NCI-H2107 (cell line): ENCODE data around the gene KAT7.
A peak's percentile ranks its signal among the peaks of the same experiment; 100 is the strongest.
"Not testable (repeated sequence)": the region's sequence is repeated elsewhere in the genome, so short reads cannot be mapped to it uniquely, and the experiment has no call there.

Experiments
- DNase-seq: peaks from one replicate; lab custom pipeline; 2025; lab: John Stamatoyannopoulos, UW

The KAT7 gene

GRCh38 chr17:49788478-49789242 is at the start of gene KAT7:
KAT7 (plus strand) TSS chr17:49788681; CDS start chr17:49788835, 154 bp downstream.
- DNase-seq, result peak; percentile 97

GRCh38 chr17:49739641-49740271 is 48.7 kb upstream of the KAT7 start:
- DNase-seq, result peak; percentile 81

DNA sequence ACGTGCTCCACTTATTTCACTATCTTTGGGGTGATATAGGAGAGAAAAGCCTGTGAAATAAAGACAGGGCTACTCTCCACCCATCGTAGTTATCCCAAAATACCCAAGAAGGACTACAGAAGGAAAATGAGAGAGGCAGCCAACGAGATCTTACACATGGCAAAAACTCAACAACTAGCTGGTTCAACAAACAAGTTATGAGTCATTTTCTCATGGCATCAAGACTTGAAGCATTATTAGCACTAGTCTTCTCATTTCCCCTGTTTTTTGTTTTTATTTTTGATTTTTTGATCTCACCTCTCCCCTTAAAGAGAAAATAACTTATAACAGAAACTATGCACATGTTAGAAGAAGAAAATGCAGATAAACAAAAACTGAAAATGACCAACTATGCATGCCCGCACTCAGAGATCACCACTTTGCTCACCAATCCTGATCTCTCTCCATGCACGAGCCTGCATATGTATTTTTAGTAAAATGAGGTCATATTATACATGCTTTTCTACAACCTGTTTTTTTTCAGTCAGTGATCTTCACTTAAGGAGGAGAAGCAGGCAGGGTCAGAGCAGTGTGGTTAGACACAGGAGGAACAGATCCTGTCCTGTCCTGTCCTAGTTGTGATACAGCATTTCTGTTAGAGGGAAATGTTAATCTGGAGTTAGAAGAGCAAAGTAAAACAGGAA is 47.3 kb upstream of the KAT7 start:
- no peak for DNase-seq

- DNase-seq, result no peak
Measured at GRCh38 chr17:49741692-49742076, 46.8 kb upstream of the KAT7 start.

- no peak for DNase-seq
Measured at GRCh38 chr17:49742166-49742638, 46.3 kb upstream of the KAT7 start.

DNA sequence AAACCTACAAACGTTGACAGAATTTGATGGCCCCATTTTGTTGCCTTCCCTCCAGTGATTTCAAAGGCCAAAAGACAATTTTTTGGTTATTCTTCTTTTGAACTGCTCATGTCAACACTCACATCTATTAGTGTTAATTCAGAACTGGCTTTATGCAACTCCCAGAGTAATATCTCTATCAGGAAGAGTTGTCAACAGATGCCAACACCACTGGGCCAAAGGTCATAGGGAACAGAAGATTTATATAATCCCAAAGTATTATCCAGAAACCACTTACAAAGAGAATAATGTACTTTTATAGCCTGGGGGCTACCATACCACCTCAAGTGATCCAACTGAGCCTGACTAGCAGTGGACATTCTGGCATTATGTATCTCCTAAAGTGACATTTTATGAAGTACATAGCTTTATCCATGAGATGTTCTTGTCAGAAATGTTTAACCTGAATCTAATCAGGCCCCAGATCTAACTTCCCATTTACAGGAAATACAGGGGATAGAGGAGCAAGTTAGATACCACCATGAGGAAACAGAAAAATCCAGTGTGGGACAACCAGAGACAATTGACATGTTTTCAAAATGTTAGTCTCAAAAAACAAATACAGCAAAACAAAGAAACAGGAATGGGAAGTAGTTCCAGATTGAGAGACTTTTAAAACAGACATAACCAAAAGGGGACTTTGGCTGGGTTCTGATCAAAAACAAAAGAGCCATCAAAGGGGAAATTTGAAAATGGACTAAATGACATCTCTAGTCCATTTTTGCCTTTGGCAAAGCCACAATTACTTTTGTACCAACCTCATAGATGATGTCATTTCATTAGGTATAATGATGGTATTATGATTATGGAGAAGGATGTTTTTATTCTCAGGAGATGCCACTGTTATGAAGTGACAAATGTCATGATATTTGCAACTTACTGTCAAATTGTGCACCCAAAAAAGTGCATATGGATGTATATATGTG is 43.0 kb upstream of the KAT7 start:
- no peak for DNase-seq

DNA sequence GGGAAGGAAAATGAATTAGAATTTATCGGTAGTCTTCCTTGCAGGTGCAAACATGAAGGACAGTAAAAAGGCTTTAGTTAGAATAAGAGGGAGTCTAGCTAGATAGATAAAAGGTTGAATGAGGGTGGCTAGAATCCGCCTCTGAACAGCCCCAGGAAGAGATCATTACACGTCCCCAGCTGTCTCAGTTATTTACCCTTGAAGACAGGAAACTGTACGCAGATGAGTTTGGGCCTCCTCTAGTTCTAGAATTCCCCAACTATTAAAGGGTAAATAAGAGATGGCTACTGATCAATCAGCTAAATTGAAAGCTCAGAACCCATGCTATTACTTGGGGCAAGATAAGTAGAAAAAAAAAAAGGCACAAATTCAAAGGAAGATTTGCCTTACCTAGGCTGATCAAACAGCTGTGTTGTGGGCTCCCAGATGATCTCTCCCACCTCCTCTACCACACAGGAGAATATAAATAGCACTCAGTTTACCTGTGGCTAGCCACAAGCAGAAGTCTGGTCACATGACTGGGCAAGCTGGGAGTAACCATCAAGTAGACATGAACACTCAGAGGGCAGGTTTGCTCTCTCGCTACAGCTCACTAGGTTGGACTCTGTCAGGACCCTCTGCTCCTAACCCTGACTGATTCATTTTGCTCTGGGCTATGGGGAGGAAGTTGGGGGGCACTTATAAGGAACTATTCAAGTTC is 41.5 kb upstream of the KAT7 start:
- no peak for DNase-seq

DNA sequence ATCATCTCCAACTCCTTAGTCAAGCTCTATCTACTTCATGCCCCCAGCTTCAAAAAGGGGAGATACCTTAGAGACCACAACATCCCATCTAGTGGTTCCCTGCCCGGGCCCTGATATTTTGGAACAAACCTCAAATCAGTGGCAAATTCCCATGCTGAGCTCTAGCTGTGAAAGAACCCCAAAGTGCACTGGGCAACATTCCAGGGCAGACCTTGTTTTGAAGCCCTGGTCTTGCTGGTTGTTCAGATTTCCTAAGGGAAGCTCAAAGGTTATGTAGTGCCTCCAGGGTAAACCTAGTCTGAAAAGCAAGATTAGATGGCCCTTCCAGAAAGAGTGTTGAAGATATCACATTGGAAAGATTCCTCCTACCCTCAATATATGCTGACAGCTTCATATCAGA is 40.8 kb upstream of the KAT7 start:
- DNase-seq, result no peak

DNA sequence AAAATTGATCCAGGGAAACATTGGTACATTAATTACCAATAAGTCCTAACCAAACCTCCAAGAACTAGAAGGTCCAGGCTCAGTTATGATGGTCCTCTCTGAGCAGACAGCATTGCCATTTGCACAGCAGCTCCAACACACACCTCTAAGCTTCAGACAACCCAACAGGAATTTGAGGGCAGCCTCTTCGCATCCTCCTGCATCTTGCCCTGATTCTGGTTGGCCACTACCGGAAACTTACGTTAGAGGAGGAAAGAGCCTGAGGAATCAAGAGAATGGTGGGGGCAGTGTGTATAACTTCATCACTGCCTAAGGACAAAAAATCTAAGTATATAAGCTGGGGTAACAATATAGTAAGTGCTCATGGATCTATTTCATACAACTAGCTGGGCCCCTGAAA is 40.3 kb upstream of the KAT7 start:
- DNase-seq, result no peak

DNA sequence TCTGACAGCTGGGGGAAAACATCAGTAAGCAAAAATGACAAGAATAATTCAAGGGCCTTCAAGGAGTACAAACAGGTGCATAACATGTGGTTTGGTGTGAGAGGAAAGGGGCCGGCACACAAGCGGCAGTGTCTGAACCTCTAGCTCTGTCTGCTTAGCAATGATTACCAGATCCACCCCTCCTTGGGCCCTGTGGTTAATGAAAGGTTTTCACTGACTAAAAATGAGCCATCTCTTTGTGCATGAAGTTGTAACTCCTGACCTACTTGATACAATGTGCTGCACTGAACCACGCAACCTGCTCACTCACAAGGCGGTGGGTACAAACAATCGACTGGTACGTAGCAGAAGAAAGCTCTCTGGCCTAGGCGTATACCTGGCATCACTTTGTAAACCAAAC is 39.7 kb upstream of the KAT7 start:
- peak; percentile 9 for DNase-seq

DNA sequence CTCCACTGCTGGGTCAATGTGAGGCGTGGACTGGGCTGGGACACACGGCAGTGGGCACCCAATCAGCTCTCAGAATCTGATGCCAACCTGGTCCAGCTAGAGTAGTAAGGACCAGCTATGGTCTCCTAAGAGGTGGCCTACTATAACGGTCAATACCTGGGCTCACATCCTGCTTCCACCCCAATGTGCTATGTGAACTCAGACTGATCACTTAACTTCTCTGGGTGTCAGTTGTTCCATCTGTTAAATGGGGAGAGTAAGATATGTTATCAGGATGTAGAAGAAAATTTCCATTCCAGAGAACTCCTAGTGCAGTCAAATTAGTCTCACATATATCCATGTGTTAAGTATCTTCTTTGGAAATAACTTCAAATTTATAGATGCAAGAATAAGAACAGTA is 38.8 kb upstream of the KAT7 start:
- DNase-seq, result no peak

GRCh38 chr17:49752508-49752907 is 36.0 kb upstream of the KAT7 start:
- DNase-seq, result no peak

- DNase-seq, result no peak
Measured at GRCh38 chr17:49753959-49754391, 34.5 kb upstream of the KAT7 start.

DNA sequence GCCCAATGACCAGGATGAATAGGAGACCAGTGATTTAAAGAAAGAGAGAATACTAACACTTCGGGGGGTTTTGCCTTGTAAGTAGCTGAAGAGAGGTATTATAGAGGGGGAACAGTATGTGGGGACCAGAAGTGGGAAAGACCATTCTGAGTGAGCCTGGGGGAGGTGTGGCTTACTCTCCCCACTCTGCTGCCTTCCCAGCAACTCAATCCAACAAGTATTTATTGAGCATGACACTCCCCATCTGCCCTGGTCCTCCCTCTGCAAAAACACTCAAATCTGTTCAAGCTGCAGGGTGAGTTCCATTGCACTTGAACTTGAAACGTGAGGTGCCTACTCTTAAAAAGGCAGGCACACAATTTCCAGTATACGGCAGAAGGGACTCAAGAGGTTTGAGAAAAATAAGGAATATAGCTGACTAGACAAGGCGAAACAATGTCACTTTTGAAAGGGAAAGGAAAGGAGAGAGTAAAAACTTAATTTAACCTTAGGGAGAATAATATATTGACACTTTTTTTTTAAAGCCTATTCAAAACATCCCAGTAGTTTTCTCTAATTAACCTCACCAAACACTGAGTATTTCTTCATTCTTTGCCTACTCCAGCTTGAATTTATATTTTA is 32.7 kb upstream of the KAT7 start:
- DNase-seq, result no peak

- DNase-seq, result no peak
Measured at GRCh38 chr17:49756323-49757150, 31.9 kb upstream of the KAT7 start.

- no peak for DNase-seq
Measured at GRCh38 chr17:49757151-49757777, 31.2 kb upstream of the KAT7 start.

DNA sequence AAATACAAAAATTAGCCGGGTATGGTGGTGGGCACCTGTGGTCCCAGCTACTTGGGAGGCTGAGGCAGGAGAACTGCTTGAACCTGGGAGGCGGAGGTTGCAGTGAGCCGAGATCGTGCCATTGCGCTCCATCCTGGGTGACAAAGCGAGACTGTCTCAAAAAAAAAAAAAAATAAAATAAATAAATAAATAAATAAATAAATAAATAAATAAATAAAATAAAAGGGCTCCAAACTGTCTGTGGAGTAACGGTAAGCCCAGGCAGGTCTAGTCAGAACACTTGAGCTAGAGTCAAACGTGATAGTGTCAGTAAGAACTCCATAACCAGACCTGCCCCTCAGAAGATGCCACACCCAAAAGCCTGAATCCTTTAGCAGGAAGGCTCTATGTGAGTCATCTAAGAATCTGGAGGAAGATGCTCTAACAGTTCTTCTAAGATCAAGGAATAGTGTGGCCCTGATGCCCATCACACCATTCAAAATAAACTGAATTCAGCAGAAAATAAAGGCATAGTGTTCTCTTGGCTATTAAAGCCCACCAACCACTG is 29.9 kb upstream of the KAT7 start:
- not testable (repeated sequence) for DNase-seq

DNA sequence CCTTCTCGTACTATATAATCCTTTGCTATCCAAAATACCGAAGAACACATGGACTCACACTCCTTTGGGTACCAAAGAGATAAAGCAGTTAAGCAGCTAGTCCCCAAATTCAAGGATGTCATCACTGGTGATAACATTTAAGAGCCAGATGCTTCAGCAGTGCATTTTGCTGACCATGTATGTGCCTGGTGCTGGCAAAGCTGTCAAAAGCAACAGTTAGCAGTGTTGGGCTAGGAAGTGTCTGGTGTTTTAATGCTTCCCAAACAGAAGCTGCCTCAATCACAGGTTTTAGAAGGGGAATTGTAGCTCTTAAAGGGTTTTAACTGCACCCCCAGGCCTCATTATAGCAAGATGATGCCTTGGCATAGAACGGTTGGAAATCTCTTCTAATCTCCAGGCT is 29.3 kb upstream of the KAT7 start:
- DNase-seq, result no peak

DNA sequence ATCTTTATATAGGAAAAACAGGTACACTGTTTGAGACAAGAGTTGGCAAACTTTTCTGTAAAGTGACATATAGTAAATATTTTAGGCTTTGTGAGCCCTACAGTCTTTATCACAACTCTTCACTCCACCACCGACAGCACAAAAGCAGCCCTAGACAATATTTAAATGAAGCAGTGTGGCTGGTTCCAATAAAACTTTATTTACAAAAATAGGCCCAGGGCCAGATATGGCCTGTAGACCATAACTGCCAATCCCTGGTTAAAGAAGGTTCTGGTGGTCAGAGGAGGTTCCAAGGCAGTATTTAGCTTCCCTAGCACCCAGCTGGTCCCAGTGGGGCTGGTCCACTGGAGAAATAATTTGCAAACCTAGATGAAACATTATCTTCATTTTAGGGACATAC is 28.2 kb upstream of the KAT7 start:
- no peak for DNase-seq
